ENCODE results near the gene CDPF1.
A peak's percentile ranks its signal among the peaks of the same experiment; 100 is the strongest.

Gene CDPF1

GRCh38 chr22:46260038-46260437 is 9.9 kb upstream of the CDPF1 start:
- Mint-ChIP-seq H3K27ac (no peak overlapping the region), H3K27me3 (peaks cover 35 to 58% of the 10 kb centered on the region in 2 donors), H3K4me1 (ENCODE audit: low read depth in 2 of 2) (peaks cover 5 to 12% of the 10 kb centered on the region in 2 donors), H3K36me3 (ENCODE audit: insufficient read depth) (peaks cover 6% of the 10 kb centered on the region), H3K9me3 (no peaks in the 10 kb centered on the region), H3K4me3 (no peak overlapping the region)
- ATAC-seq (replicated peaks) (no peak), DNase-seq (no peak)

DNA sequence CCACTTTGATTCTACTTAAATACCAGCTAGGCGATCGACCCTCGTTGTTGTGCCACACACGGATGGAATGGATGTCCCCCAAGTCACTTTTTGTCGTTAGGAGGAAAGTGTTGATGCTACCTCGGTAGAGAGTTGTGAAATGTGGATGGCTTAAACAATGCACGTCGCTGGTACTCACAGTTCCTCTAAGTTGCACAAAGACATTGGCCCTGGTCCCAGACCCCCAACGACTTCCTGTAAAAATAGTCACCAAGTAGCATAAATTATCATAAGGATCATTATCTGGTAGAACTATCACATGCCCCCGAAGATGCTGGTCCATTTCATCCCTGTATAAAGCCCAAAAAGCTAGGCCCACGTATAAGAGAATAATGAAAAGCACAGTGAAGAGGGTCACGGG is 9.3 kb upstream of the CDPF1 start:
- no peak for ATAC-seq (replicated peaks)
- H3K27me3 Mint-ChIP-seq, result peaks cover 35 to 58% of the 10 kb centered on the region in 2 donors
- H3K4me1 Mint-ChIP-seq (ENCODE audit: low read depth in 2 of 2), result peaks cover 8 to 14% of the 10 kb centered on the region in 2 donors

DNA sequence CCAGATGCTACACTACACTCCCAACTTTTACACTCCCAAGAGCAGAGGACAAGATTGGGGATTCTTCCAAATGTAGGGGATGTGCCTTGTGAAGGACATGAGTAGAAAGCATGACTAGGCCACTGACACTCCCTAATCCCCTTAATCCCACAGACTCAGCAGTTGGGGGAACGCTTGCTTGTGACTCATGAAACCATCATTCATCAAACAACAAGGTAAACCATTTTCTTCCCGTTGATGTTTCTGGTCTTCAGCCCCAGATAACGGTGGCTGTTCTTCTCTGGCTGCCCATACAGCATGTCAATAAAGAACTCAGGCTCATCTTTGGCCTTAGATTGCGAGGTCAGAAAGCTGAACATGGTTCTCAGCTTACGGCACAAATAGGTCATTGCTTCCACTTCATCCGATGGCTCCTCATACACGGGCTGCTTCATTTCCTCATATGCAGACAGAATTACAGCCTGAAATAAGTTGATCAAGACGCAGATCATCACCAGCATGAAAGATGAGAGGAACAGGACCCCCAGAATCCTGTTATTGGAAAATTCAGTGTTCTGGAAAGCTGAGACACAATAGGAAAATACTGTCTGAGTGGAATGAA is 6.4 kb upstream of the CDPF1 start:
- H3K27ac Mint-ChIP-seq, result no peak overlapping the region
- no peak overlapping the region for H3K4me3 Mint-ChIP-seq
- ATAC-seq (replicated peaks), result no peak
- no peak for DNase-seq
- no peaks in the 10 kb centered on the region for H3K9me3 Mint-ChIP-seq
- peaks cover 2% of the 10 kb centered on the region for H3K36me3 Mint-ChIP-seq (ENCODE audit: insufficient read depth)
- peaks cover 23 to 38% of the 10 kb centered on the region in 2 donors for H3K27me3 Mint-ChIP-seq
- H3K4me1 Mint-ChIP-seq (ENCODE audit: low read depth in 2 of 2), result peaks cover 9 to 10% of the 10 kb centered on the region in 2 donors

More for the DNA sequence above, 9.3 kb upstream of the CDPF1 start:
- no peak overlapping the region for H3K4me3 Mint-ChIP-seq
- H3K27ac Mint-ChIP-seq, result no peak overlapping the region
- H3K9me3 Mint-ChIP-seq, result no peaks in the 10 kb centered on the region
- no peak for DNase-seq
- H3K36me3 Mint-ChIP-seq (ENCODE audit: insufficient read depth), result peaks cover 6% of the 10 kb centered on the region

GRCh38 chr22:46251816-46252380 is 1.8 kb upstream of the CDPF1 start:
- H3K4me3 Mint-ChIP-seq, result peak overlapping the region; percentile 79 to 80
- ATAC-seq (replicated peaks) (no peak), DNase-seq (no peak)
- peaks cover 24 to 27% of the 10 kb centered on the region in 2 donors for H3K4me1 Mint-ChIP-seq (ENCODE audit: low read depth in 2 of 2)
- no peaks in the 10 kb centered on the region for H3K27me3 Mint-ChIP-seq
- H3K36me3 Mint-ChIP-seq (ENCODE audit: insufficient read depth), result peaks cover 2% of the 10 kb centered on the region
- peak overlapping the region in 1 of 2 donors; percentile 19 for H3K27ac Mint-ChIP-seq
- no peaks in the 10 kb centered on the region for H3K9me3 Mint-ChIP-seq

DNA sequence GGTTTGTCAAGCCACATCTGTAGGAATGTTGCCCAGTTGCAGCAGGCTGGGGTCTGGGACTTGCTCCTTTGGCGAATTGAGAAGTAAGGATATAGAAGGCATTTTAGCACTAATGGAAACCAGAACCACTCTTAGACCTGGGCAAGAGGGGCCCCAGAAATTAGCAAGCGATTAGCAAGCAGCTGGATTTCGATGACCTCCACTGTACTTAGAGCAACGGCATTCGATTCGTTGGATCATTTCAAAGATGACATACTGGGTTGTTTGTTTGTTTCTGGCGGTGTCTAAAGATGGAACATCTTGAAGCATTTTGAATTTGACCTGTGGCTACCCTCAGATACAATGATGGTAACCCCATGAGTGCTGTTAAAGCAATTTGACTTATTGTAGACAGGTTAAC is 1.2 kb upstream of the CDPF1 start:
- no peaks in the 10 kb centered on the region for H3K27me3 Mint-ChIP-seq
- no peak for DNase-seq
- peak overlapping the region; percentile 62 to 66 for H3K27ac Mint-ChIP-seq
- H3K4me3 Mint-ChIP-seq, result peak overlapping the region; percentile 79 to 80
- peaks cover 27 to 32% of the 10 kb centered on the region in 2 donors for H3K4me1 Mint-ChIP-seq (ENCODE audit: low read depth in 2 of 2)
- no peak for ATAC-seq (replicated peaks)
- peaks cover 2% of the 10 kb centered on the region for H3K36me3 Mint-ChIP-seq (ENCODE audit: insufficient read depth)
- H3K9me3 Mint-ChIP-seq, result no peaks in the 10 kb centered on the region

DNA sequence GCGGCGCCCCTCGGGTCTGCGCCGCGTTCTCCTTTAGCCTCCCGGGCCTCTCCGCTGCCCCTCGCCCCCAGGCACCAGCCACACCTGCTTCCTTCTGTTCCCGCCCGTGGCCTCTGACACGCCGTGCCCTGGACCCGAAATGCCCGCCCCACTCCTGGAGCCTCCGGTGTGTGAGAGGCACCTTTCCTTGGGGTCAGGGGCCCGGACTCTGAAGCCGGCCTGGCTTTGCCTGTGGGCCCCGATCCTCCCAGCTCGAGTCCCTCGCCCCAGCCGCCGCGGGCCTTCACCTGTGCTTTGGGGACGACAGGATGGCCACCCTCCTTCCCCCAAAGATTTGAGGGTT is 661 bp upstream of the CDPF1 start:
- no peaks in the 10 kb centered on the region for H3K27me3 Mint-ChIP-seq
- H3K27ac Mint-ChIP-seq, result peak overlapping the region; percentile 62 to 66
- peak overlapping the region; percentile 79 to 80 for H3K4me3 Mint-ChIP-seq
- ATAC-seq (replicated peaks), result no peak
- DNase-seq, result no peak
- H3K4me1 Mint-ChIP-seq (ENCODE audit: low read depth in 2 of 2), result peaks cover 29 to 34% of the 10 kb centered on the region in 2 donors
- no peaks in the 10 kb centered on the region for H3K9me3 Mint-ChIP-seq
- peaks cover 2% of the 10 kb centered on the region for H3K36me3 Mint-ChIP-seq (ENCODE audit: insufficient read depth)

DNA sequence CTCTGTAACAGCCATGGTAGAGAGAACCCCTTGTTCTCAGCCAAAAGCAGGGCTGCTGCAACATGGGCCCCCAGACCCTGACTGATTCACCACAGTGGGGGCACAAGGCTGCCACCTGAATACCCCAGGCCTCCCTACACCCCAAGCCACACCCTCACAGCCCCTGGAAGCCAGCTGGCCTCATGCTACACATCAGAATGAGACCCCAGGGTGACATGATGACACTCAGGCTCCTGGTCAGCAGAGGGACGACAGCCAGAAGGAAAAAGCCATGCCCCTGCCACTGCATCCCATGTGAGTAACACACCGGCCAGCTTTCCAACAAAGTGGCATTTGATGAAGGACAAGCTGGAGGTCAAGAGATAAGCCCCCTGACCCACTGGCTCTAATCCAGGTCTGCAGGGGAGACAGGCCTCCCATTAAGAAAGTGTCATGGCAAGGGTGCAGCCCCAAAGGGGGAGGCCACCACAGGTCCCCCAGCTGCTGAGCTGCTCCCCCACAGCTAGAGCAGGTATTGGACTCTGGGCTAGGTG is 2.6 kb downstream of the CDPF1 start:
- H3K4me3 Mint-ChIP-seq, result no peak overlapping the region
- no peaks in the 10 kb centered on the region for H3K27me3 Mint-ChIP-seq
- peaks cover 4% of the 10 kb centered on the region for H3K36me3 Mint-ChIP-seq (ENCODE audit: insufficient read depth)
- no peak overlapping the region for H3K27ac Mint-ChIP-seq
- H3K4me1 Mint-ChIP-seq (ENCODE audit: low read depth in 2 of 2), result peaks cover 30% of the 10 kb centered on the region in 2 donors
- no peaks in the 10 kb centered on the region for H3K9me3 Mint-ChIP-seq
- DNase-seq (no peak), ATAC-seq (replicated peaks) (no peak)

DNA sequence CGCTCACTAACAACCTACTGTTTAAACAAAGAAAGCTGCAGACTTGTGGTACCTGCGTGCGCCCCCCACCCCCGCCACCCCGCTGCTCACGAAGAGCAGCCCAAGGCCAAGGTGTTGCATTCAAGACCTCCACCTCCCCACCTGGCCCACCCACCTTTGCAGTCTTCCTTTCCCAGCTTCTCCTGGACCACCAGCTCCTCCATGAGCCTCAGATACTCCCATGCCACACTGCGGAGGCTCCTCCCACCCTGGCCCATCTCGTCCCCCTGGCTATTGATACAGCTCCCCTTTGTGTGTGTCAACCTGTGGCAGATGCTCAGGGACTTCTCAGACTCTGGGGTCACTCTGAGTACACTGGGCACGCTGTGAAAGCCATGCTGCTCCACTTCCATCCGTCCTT is 3.9 kb downstream of the CDPF1 start:
- DNase-seq (no peak), ATAC-seq (replicated peaks) (no peak)
- Mint-ChIP-seq H3K4me3 (no peak overlapping the region), H3K4me1 (ENCODE audit: low read depth in 2 of 2) (peaks cover 23% of the 10 kb centered on the region in 2 donors), H3K27ac (peak overlapping the region in 1 of 2 donors; percentile 70), H3K9me3 (no peaks in the 10 kb centered on the region), H3K36me3 (ENCODE audit: insufficient read depth) (peaks cover 4% of the 10 kb centered on the region), H3K27me3 (no peaks in the 10 kb centered on the region)

GRCh38 chr22:46245511-46245910 is 4.6 kb downstream of the CDPF1 start:
- H3K4me3 Mint-ChIP-seq, result no peak overlapping the region
- DNase-seq (no peak), ATAC-seq (replicated peaks) (no peak)
- no peaks in the 10 kb centered on the region for H3K27me3 Mint-ChIP-seq
- H3K9me3 Mint-ChIP-seq, result no peaks in the 10 kb centered on the region
- H3K4me1 Mint-ChIP-seq (ENCODE audit: low read depth in 2 of 2), result peaks cover 19 to 23% of the 10 kb centered on the region in 2 donors
- H3K27ac Mint-ChIP-seq, result no peak overlapping the region
- H3K36me3 Mint-ChIP-seq (ENCODE audit: insufficient read depth), result peaks cover 4% of the 10 kb centered on the region

GRCh38 chr22:46244771-46245170 is 5.3 kb downstream of the CDPF1 start:
- DNase-seq (no peak), ATAC-seq (replicated peaks) (no peak)
- H3K27me3 Mint-ChIP-seq, result no peaks in the 10 kb centered on the region
- H3K4me1 Mint-ChIP-seq (ENCODE audit: low read depth in 2 of 2), result peaks cover 21 to 25% of the 10 kb centered on the region in 2 donors
- H3K36me3 Mint-ChIP-seq (ENCODE audit: insufficient read depth), result peaks cover 4% of the 10 kb centered on the region
- H3K27ac Mint-ChIP-seq, result no peak overlapping the region
- H3K4me3 Mint-ChIP-seq, result no peak overlapping the region
- H3K9me3 Mint-ChIP-seq, result no peaks in the 10 kb centered on the region

GRCh38 chr22:46242076-46242475 is 8.0 kb downstream of the CDPF1 start:
- Mint-ChIP-seq H3K4me1 (ENCODE audit: low read depth in 2 of 2) (peaks cover 15 to 16% of the 10 kb centered on the region in 2 donors), H3K4me3 (no peak overlapping the region), H3K27ac (no peak overlapping the region), H3K36me3 (ENCODE audit: insufficient read depth) (peaks cover 4% of the 10 kb centered on the region), H3K9me3 (no peaks in the 10 kb centered on the region), H3K27me3 (no peaks in the 10 kb centered on the region)
- DNase-seq (no peak), ATAC-seq (replicated peaks) (no peak)

GRCh38 chr22:46241396-46242007 is 8.6 kb downstream of the CDPF1 start:
- peaks cover 12 to 15% of the 10 kb centered on the region in 2 donors for H3K4me1 Mint-ChIP-seq (ENCODE audit: low read depth in 2 of 2)
- DNase-seq (no peak), ATAC-seq (replicated peaks) (no peak)
- H3K27ac Mint-ChIP-seq, result no peak overlapping the region
- H3K36me3 Mint-ChIP-seq (ENCODE audit: insufficient read depth), result peaks cover 6% of the 10 kb centered on the region
- H3K4me3 Mint-ChIP-seq, result no peak overlapping the region
- H3K9me3 Mint-ChIP-seq, result no peaks in the 10 kb centered on the region
- H3K27me3 Mint-ChIP-seq, result no peaks in the 10 kb centered on the region

GRCh38 chr22:46240907-46241306 is 9.2 kb downstream of the CDPF1 start:
- DNase-seq (no peak), ATAC-seq (replicated peaks) (no peak)
- no peak overlapping the region for H3K4me3 Mint-ChIP-seq
- no peak overlapping the region for H3K27ac Mint-ChIP-seq
- H3K27me3 Mint-ChIP-seq, result no peaks in the 10 kb centered on the region
- H3K4me1 Mint-ChIP-seq (ENCODE audit: low read depth in 2 of 2), result peaks cover 9 to 10% of the 10 kb centered on the region in 2 donors
- peaks cover 7% of the 10 kb centered on the region for H3K36me3 Mint-ChIP-seq (ENCODE audit: insufficient read depth)
- no peaks in the 10 kb centered on the region for H3K9me3 Mint-ChIP-seq

DNA sequence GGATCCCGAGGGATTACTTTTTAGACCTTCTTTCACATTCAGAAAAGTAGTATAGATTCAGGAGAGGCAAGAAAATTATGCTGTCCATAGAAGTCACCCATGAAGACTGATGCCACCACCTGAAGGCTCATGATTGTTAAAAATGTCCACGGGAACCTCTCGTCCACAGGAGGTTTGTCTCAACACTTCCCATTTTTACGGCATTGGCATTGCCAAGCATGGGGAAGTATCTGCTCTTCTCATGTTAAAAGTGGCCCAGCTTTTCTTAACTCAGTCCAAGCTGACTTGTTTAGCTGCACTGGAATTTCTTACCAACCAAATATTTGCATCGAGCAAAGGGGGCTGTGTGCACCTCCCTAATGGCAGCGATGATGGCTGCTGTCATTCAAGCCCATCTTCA is 9.6 kb downstream of the CDPF1 start:
- Mint-ChIP-seq H3K36me3 (ENCODE audit: insufficient read depth) (peaks cover 7% of the 10 kb centered on the region), H3K4me1 (ENCODE audit: low read depth in 2 of 2) (peaks cover 5 to 10% of the 10 kb centered on the region in 2 donors), H3K9me3 (no peaks in the 10 kb centered on the region), H3K4me3 (no peak overlapping the region), H3K27me3 (no peaks in the 10 kb centered on the region), H3K27ac (no peak overlapping the region)
- no peak for ATAC-seq (replicated peaks)
- DNase-seq, result no peak
